Right atrium auricular region (tissue), 2 donors: ENCODE measurements around the gene MGAT4B. TPM values are rescaled to one million over a fixed set of nuclear protein-coding genes. Genes with fewer than 3 reads are reported as not detected.
A peak's percentile ranks its signal among the peaks of the same experiment; 100 is the strongest.

Experiments
- DNase-seq: peaks from one replicate; pipeline ENCODE4 v3.0.0-alpha.2; 2019; ENCODE audit warnings: low spot score
- H3K27ac ChIP-seq, 2 donors: fragments of 200-600 bp; sonication (generic); 1 replicate in 1 of 2; 2 replicates in 1 of 2; pipeline ENCODE4 v1.5.1; 2016 to 2019
- H3K27me3 ChIP-seq, 2 donors: fragments of 200-600 bp; sonication (generic); one replicate each; pipeline versions ENCODE4 v1.5.1 to v1.6.0; 2017 to 2019
- H3K36me3 ChIP-seq: fragments of 200-600 bp; sonication (generic); one replicate; pipeline ENCODE4 v1.5.1; 2016
- H3K4me1 ChIP-seq, 2 donors: fragments of 200-600 bp; sonication (generic); one replicate each; pipeline versions ENCODE4 v1.5.1 to v1.6.0; 2017 to 2019
- H3K4me3 ChIP-seq, 2 donors: fragments of 200-600 bp; sonication (generic); 1 replicate in 1 of 2; 2 replicates in 1 of 2; pipeline ENCODE4 v1.5.1; 2017 to 2019; ENCODE audit warnings: mild to moderate bottlenecking in 1 of 2, moderate library complexity in 1 of 2
- H3K9me3 ChIP-seq, 2 donors: fragments of 200-600 bp; sonication (generic); one replicate each; pipeline ENCODE4 v1.5.1; 2019
- CTCF ChIP-seq, 2 donors: fragments of 200-600 bp; sonication (generic); IDR thresholded peaks; one replicate each; pipeline ENCODE4 v1.5.1; 2019; ENCODE audit warnings: antibody characterized with exemption in 2 of 2
- total RNA-seq, 2 donors: library from RNA; depleted of rRNA; stranded (reverse); fragments of >200 nt; gene quantifications; one replicate each; pipeline ENCODE4 v1.1.0, GENCODE V29; 2016

The MGAT4B gene
- total RNA-seq, 2 donors from 2014 or later, result 71.7 to 77.1 TPM

- Histone ChIP-seq H3K27me3 (no peaks in the 10 kb centered on the region), H3K9me3 (no peaks in the 10 kb centered on the region), H3K4me3 (peak overlapping the region; percentile 40 to 64), H3K4me1 (peaks cover 0 to 42% of the 10 kb centered on the region in 2 donors), H3K27ac (peak overlapping the region; percentile 38 to 71), H3K36me3 (peaks cover 2% of the 10 kb centered on the region)
- peak in 1 of 2 donors; percentile 31 for TF ChIP-seq CTCF (IDR thresholded peaks at IDR 0.05)
- DNase-seq, result no peak
These were observed 10.3 kb upstream of the MGAT4B start for GRCh38 chr5:179816796-179817469.

DNA sequence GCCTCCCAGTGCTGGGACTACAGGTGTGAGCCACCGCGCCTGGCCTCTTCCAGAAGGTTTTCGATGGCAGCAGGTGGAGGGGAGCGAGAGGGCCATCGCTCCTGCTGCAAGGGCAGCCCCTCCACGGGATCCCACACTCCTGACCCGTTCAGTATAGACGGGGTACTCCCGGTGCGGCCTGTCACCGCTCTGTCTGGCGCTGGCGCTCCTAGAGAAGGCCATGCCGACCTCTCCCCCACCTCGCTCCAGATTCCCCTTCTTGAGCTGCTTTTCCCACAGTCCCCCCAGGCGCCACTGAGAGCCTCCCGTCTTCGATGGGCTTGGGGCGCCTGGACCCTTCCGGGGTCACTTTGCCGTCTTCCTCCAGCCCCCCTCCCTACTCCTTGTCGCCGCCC is 9.7 kb upstream of the MGAT4B start:
- Histone ChIP-seq H3K4me1 (peaks cover 0 to 40% of the 10 kb centered on the region in 2 donors), H3K27ac (peak overlapping the region; percentile 38 to 71), H3K36me3 (no peaks in the 10 kb centered on the region), H3K4me3 (peak overlapping the region; percentile 40 to 64), H3K27me3 (no peaks in the 10 kb centered on the region), H3K9me3 (no peaks in the 10 kb centered on the region)
- TF ChIP-seq CTCF (IDR thresholded peaks at IDR 0.05), result no peak
- DNase-seq, result no peak

DNA sequence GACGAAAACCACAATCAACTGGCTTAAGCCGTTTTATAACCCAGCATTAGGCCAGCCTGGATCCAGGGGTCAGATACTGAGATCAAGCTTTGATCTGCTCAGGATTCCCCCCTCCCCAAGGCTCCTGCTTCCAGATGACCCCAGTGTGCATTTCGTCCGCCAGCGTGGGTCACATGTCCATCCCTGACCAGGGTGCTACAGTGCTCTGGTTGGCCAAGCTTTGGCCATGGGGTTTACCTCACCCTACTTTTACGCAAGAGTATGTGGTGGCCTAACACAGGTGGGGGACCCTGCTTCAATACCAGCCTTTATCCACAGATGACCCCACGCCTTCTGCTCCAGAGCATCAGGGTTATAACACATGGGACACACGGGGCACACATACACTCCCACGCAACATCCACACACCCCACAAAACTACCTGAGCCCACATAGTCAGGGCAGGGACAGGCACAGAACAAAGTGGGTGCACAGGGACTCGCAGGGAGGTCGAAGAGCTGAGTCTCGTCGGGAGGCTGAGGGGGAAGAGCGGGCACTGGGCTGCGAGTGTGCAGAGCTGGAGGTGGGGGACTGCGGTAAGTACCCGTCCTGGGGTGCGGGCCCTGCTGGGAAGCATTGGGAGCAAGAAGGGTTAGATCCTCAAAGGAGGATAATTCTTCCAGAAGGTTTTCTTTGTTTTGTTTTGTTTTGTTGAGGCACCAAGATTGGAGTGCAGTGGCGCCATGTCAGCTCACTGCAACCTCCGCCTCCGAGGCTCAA is 9.0 kb upstream of the MGAT4B start:
- no peak for DNase-seq
- TF ChIP-seq CTCF (IDR thresholded peaks at IDR 0.05), result no peak
- no peaks in the 10 kb centered on the region for H3K36me3 ChIP-seq
- no peak overlapping the region for H3K4me3 ChIP-seq
- H3K27me3 ChIP-seq, result no peaks in the 10 kb centered on the region
- H3K27ac ChIP-seq, result no peak overlapping the region
- H3K4me1 ChIP-seq, result peaks cover 0 to 40% of the 10 kb centered on the region in 2 donors
- H3K9me3 ChIP-seq, result no peaks in the 10 kb centered on the region

- H3K4me3 ChIP-seq, result no peak overlapping the region
These were observed 7.4 kb upstream of the MGAT4B start for GRCh38 chr5:179814090-179814489.

GRCh38 chr5:179812997-179813607 is 6.4 kb upstream of the MGAT4B start:
- H3K27ac ChIP-seq, result no peak overlapping the region
- H3K4me3 ChIP-seq, result no peak overlapping the region
- H3K4me1 ChIP-seq, result peaks cover 0 to 17% of the 10 kb centered on the region in 2 donors
- no peaks in the 10 kb centered on the region for H3K9me3 ChIP-seq
- H3K27me3 ChIP-seq, result no peaks in the 10 kb centered on the region
- TF ChIP-seq CTCF (IDR thresholded peaks at IDR 0.05), result no peak
- no peak for DNase-seq
- no peaks in the 10 kb centered on the region for H3K36me3 ChIP-seq

More at GRCh38 chr5:179814090-179814489, 7.4 kb upstream of the MGAT4B start:
- no peak for DNase-seq
- Histone ChIP-seq H3K9me3 (no peaks in the 10 kb centered on the region), H3K36me3 (no peaks in the 10 kb centered on the region), H3K4me1 (peaks cover 0 to 26% of the 10 kb centered on the region in 2 donors), H3K27me3 (no peaks in the 10 kb centered on the region), H3K27ac (no peak overlapping the region)
- no peak for TF ChIP-seq CTCF (IDR thresholded peaks at IDR 0.05)
